Peyer's patch (tissue), 4 donors: ENCODE data around the gene PTTG2. TPM values are rescaled to one million over a fixed set of nuclear protein-coding genes. Genes with fewer than 3 reads are reported as not detected.
"Not testable (repeated sequence)": the region's sequence is repeated elsewhere in the genome, so short reads cannot be mapped to it uniquely, and the experiment has no call there.

Source experiments
- DNase-seq, 3 donors: peaks; one replicate each; pipeline ENCODE4 v3.0.0-alpha.2; 2017 to 2019
- H3K27ac ChIP-seq, 4 donors: fragments of 200-600 bp; sonication (generic); one replicate each; pipeline ENCODE4 v1.5.1; 2016 to 2019
- H3K27me3 ChIP-seq, 2 donors: fragments of 200-600 bp; sonication (generic); one replicate each; pipeline ENCODE4 v1.5.1; 2019
- H3K36me3 ChIP-seq, 3 donors: fragments of 200-600 bp; sonication (generic); one replicate each; pipeline ENCODE4 v1.5.1; 2016 to 2019
- H3K4me1 ChIP-seq, 4 donors: fragments of 200-600 bp; sonication (generic); one replicate each; pipeline ENCODE4 v1.5.1; 2016 to 2019
- H3K4me3 ChIP-seq, 4 donors: fragments of 200-600 bp; sonication (generic); 1 replicate in 3 of 4; 2 replicates in 1 of 4; pipeline ENCODE4 v1.5.1; 2016 to 2019; ENCODE audit warnings: mild to moderate bottlenecking in 1 of 4
- H3K9me3 ChIP-seq, 4 donors: fragments of 200-600 bp; sonication (generic); one replicate each; pipeline ENCODE4 v1.5.1; 2016 to 2019; ENCODE audit warnings: mild to moderate bottlenecking in 1 of 4
- POLR2A ChIP-seq, 2 donors: fragments of 450-650 bp; IDR thresholded peaks; one replicate each; pipeline ENCODE4 v1.5.1; 2017; ENCODE audit warnings: antibody characterized with exemption in 2 of 2, mild to moderate bottlenecking in 2 of 2, moderate library complexity in 2 of 2
- total RNA-seq, 4 donors: library from RNA; depleted of rRNA; stranded (reverse); fragments of >200 nt; gene quantifications; one replicate each; pipeline ENCODE4 v1.1.0, GENCODE V29; 2016
- TF ChIP-seq, protein P1 (sequence below), 6 experiments: fragments of 450-650 bp in 4 of 6; fragments of 200-600 bp in 2 of 6; sonication (generic) in 1 of 6; IDR thresholded peaks; one replicate each; pipeline ENCODE4 v1.5.1; 2017 to 2019; ENCODE audit warnings: antibody characterized with exemption in 6 of 6, mild to moderate bottlenecking in 3 of 6, moderate library complexity in 1 of 6

The PTTG2 gene
- total RNA-seq, 4 donors from 2014 or later = 2.5 to 8.3 TPM; not detected in 2

DNA sequence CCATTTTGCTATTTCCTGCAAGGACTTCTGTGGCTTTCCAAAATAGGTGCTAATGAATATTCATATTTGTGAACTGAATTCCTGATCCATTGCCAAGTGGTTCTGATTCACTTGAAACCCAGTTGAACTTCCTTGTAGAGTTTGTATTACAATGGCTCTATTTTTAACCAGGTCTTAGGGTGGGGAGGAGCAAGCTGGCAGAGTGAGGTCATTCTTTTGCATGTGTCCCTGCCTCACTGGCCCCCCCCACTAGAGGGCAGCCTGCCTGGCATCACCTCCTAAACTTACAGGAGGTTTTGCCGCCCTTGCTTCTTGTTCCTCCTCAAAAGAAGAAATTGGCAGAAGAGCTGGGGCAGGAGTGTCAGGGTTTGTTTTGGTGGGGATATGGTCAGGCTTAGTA is 10.5 kb downstream of the PTTG2 start:
- TF ChIP-seq POLR2A (IDR thresholded peaks at IDR 0.05) = no peak
- TF ChIP-seq, protein P1, sequence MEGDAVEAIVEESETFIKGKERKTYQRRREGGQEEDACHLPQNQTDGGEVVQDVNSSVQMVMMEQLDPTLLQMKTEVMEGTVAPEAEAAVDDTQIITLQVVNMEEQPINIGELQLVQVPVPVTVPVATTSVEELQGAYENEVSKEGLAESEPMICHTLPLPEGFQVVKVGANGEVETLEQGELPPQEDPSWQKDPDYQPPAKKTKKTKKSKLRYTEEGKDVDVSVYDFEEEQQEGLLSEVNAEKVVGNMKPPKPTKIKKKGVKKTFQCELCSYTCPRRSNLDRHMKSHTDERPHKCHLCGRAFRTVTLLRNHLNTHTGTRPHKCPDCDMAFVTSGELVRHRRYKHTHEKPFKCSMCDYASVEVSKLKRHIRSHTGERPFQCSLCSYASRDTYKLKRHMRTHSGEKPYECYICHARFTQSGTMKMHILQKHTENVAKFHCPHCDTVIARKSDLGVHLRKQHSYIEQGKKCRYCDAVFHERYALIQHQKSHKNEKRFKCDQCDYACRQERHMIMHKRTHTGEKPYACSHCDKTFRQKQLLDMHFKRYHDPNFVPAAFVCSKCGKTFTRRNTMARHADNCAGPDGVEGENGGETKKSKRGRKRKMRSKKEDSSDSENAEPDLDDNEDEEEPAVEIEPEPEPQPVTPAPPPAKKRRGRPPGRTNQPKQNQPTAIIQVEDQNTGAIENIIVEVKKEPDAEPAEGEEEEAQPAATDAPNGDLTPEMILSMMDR (IDR thresholded peaks at IDR 0.05) = peak in 5 of 6 experiments; percentile 14 to 70 (median 60)
- no peaks in the 10 kb centered on the region for H3K36me3 ChIP-seq
- H3K4me1 ChIP-seq = peaks cover 0 to 4% (median 0%) of the 10 kb centered on the region in 4 donors
- H3K4me3 ChIP-seq = no peak overlapping the region
- DNase-seq = peak; percentile 59 to 90 (median 79)
- H3K9me3 ChIP-seq = no peaks in the 10 kb centered on the region
- H3K27ac ChIP-seq = peak overlapping the region in 2 of 4 donors; percentile 7 to 24
- H3K27me3 ChIP-seq = no peaks in the 10 kb centered on the region

DNA sequence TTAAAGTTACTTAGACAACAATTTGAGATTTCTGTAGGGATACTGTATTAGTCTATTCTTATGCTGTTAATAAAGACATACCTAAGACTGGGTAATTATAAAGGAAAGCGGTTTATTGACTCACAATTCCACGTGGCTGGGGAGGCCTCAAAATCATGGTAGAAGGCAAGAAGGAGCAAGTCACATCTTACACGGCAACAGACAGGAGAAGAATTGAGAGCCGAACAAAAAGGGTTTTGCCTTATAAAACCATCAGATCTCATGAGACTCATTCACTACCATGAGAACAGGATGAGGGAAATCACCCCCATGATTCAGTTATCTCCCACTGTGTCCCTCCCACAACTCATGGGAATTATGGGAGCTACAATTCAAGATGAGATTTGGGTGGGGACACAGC is 11.0 kb downstream of the PTTG2 start:
- Histone ChIP-seq H3K27ac (peak overlapping the region in 1 of 4 donors; percentile 3), H3K4me3 (no peak overlapping the region), H3K9me3 (no peaks in the 10 kb centered on the region), H3K27me3 (no peaks in the 10 kb centered on the region), H3K36me3 (no peaks in the 10 kb centered on the region), H3K4me1 (peaks cover 0 to 9% (median under 1%) of the 10 kb centered on the region in 4 donors)
- TF ChIP-seq, protein P1 (IDR thresholded peaks at IDR 0.05) = no peak
- TF ChIP-seq POLR2A (IDR thresholded peaks at IDR 0.05) = no peak
- no peak for DNase-seq

DNA sequence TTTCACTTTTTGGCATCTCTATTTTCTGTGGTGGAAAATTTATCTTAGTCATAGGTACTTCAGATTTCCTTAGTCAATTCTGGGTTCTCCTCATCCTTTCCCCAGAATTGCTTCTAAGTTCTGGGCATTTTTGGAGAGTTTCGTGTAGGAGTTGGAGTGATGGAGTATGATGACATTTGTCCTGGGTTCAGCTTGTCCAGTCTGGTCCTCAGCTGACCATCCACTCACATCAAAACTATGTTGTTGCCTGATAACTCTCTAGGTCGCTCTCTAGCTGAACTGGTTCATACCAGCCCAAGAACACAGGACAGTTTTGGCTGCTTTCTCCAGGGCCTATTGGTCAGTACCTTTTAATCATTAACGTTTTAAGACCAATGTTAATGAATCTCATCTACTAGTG is 13.2 kb downstream of the PTTG2 start:
- H3K4me3 ChIP-seq = no peak overlapping the region
- DNase-seq = no peak
- no peak overlapping the region for H3K27ac ChIP-seq
- H3K9me3 ChIP-seq = no peaks in the 10 kb centered on the region
- TF ChIP-seq, protein P1 (IDR thresholded peaks at IDR 0.05) = no peak
- no peak for TF ChIP-seq POLR2A (IDR thresholded peaks at IDR 0.05)
- peaks cover 0 to 17% (median 1%) of the 10 kb centered on the region in 4 donors for H3K4me1 ChIP-seq
- no peaks in the 10 kb centered on the region for H3K36me3 ChIP-seq
- H3K27me3 ChIP-seq = no peaks in the 10 kb centered on the region

DNA sequence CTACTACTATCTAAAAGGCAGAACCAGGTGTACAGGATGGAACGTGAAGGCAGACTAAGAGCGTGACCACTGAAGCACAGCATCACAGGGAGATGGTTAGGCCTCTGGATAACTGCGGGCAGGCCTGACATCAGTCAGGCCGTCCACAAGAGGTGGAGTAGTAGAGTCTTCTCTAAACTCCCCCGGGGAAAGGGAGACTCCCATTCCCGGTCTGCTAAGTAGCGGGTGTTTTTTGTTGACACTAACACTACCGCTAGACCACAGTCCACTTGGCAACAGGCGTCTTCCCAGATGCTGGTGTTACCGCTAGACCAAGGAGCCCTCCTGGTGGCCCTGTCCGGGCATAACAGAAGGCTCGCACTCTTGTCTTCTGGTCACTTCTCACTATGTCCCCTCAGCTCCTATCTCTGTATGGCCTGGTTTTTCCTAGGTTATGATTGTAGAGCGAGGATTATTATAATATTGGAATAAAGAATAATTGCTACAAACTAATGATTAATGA is 15.2 kb downstream of the PTTG2 start:
- H3K4me1 ChIP-seq = peaks cover 0 to 23% (median 1%) of the 10 kb centered on the region in 4 donors
- H3K36me3 ChIP-seq, H3K4me3 ChIP-seq, H3K27ac ChIP-seq, H3K9me3 ChIP-seq, DNase-seq, H3K27me3 ChIP-seq: not testable (repeated sequence)

DNA sequence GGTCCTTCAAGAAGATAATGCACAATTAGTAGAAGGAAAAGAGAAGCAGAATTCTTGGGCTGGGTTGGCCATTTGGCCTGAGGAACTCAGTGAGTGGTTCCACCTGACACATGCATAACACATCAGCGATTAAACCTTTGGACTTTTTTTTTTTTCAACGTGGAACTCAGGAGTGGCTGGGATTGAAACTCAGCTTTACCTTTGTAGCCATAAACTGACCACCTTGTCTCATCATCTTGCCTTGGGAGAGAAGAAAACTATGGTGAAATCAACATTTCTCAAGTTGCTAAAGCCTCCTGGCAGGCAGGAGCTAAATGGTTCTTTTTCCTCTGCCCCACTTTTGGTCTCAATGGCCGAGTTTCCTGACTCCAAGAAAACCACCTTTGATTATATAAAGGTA is 16.3 kb downstream of the PTTG2 start:
- Histone ChIP-seq H3K9me3 (no peaks in the 10 kb centered on the region), H3K4me1 (peaks cover 0 to 21% (median 1%) of the 10 kb centered on the region in 4 donors), H3K36me3 (no peaks in the 10 kb centered on the region), H3K27me3 (no peaks in the 10 kb centered on the region), H3K4me3 (peak overlapping the region; percentile 77 to 94 (median 84)), H3K27ac (peak overlapping the region; percentile 94 to 99 (median 95))
- no peak for DNase-seq
- TF ChIP-seq, protein P1 (IDR thresholded peaks at IDR 0.05) = no peak
- peak in 1 of 2 donors; percentile 24 for TF ChIP-seq POLR2A (IDR thresholded peaks at IDR 0.05)

DNA sequence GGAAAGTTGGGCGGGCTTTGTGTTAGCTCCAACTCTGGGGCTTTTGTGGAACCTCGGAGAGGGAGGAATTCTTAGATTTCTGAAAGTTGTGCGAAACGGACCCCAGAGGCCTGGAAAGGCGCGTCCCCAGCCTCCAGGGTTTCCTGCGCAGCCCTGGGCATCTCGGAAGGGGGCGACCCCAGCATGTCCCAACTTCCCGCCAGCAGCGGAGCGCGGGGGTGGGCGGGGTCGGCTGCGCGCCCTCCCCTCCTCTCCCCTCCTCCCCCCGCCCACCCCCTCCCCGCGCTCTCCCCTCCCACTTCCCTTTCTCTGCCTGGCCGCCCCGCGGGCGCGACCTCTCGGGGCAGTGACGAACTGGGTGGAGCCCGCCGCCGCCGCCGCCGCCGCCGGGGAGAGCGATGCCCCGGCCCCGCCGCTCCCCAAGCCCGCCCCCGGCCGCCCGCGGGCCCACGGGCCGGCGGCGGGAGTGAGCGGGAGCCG is 16.8 kb downstream of the PTTG2 start:
- TF ChIP-seq POLR2A (IDR thresholded peaks at IDR 0.05) = no peak
- TF ChIP-seq, protein P1 (IDR thresholded peaks at IDR 0.05) = no peak
- DNase-seq = peak; percentile 87 to 93 (median 87)
- Histone ChIP-seq H3K4me1 (peaks cover 0 to 21% (median 1%) of the 10 kb centered on the region in 4 donors), H3K9me3 (no peaks in the 10 kb centered on the region), H3K4me3 (peak overlapping the region; percentile 77 to 94 (median 84)), H3K36me3 (no peaks in the 10 kb centered on the region), H3K27ac (peak overlapping the region; percentile 94 to 99 (median 95)), H3K27me3 (no peaks in the 10 kb centered on the region)
